GM12875 (cell line): ENCODE results near the gene ADIPOR1.
A peak's percentile ranks its signal among the peaks of the same experiment; 100 is the strongest.

Source experiments
- H3K4me3 ChIP-seq: one replicate; pipeline ENCODE4 v1.5.1; 2011; ENCODE audit warnings: low read depth, low read length, control low read depth
- TF ChIP-seq, protein P1 (sequence below): IDR thresholded peaks from 2 replicates; pipeline ENCODE4 v1.5.1; 2011; ENCODE audit warnings: low read depth, mild to moderate bottlenecking, control low read depth, inconsistent platforms, low read length, moderate library complexity, borderline replicate concordance; ENCODE audit not compliant: insufficient read depth

Gene ADIPOR1

DNA sequence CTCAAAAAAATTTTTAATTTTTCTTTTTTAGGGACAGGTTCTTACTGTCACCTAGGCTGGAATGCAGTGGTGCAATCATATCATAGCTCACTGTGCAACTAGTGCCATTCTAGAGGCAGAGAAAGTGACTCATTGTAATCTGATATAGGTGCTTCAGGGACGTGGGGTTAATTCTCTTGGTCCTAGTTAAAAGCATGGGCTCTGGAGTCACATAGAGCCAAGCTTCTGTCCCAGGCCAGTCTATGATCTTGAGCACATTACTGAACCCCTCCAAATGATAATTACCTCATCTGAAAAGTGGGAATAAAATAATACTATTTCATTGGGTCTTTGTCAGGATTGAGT, 1.1 kb upstream of the ADIPOR1 start:
- no peak overlapping the region for H3K4me3 ChIP-seq
- TF ChIP-seq, protein P1, sequence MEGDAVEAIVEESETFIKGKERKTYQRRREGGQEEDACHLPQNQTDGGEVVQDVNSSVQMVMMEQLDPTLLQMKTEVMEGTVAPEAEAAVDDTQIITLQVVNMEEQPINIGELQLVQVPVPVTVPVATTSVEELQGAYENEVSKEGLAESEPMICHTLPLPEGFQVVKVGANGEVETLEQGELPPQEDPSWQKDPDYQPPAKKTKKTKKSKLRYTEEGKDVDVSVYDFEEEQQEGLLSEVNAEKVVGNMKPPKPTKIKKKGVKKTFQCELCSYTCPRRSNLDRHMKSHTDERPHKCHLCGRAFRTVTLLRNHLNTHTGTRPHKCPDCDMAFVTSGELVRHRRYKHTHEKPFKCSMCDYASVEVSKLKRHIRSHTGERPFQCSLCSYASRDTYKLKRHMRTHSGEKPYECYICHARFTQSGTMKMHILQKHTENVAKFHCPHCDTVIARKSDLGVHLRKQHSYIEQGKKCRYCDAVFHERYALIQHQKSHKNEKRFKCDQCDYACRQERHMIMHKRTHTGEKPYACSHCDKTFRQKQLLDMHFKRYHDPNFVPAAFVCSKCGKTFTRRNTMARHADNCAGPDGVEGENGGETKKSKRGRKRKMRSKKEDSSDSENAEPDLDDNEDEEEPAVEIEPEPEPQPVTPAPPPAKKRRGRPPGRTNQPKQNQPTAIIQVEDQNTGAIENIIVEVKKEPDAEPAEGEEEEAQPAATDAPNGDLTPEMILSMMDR = no peak

- TF ChIP-seq, protein P1 = no peak
- peak overlapping the region; percentile 63 for H3K4me3 ChIP-seq
These were observed 598 bp upstream of the ADIPOR1 start for GRCh38 chr1:202958544-202959275.

GRCh38 chr1:202956969-202957368, 1.1 kb downstream of the ADIPOR1 start:
- no peak overlapping the region for H3K4me3 ChIP-seq
- TF ChIP-seq, protein P1 = no peak

GRCh38 chr1:202954057-202954745, 3.9 kb downstream of the ADIPOR1 start:
- no peak overlapping the region for H3K4me3 ChIP-seq
- TF ChIP-seq, protein P1 = no peak

- TF ChIP-seq, protein P1 = no peak
- H3K4me3 ChIP-seq = no peak overlapping the region
These were observed 4.7 kb downstream of the ADIPOR1 start for GRCh38 chr1:202953392-202953791.

DNA sequence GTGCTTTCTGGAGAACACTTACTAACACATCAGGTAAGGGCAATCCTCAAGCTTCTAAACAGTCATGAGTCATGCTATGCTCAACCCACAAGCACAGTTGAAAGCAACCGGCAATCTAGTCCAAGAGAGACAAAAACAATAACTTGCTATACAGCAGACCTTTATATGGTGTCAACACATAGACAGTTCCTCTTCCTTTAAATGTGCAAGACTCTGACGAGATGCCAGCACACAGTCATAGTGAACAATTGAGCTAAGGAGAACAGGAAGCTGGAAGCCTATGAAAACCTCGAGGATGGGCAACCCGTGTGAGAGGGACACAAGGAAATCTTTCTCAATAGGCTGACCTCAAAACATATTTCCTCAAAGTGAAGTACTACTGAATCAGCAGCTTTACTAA, 5.3 kb downstream of the ADIPOR1 start:
- TF ChIP-seq, protein P1 = no peak
- H3K4me3 ChIP-seq = no peak overlapping the region

GRCh38 chr1:202952099-202952498, 6.0 kb downstream of the ADIPOR1 start:
- H3K4me3 ChIP-seq = no peak overlapping the region
- TF ChIP-seq, protein P1 = no peak
